Skeletal muscle satellite cell (primary cell): ENCODE results near the gene ONECUT3.
A peak's percentile ranks its signal among the peaks of the same experiment; 100 is the strongest.

Source experiments
- H3K27me3 ChIP-seq: 2 replicates; pipeline ENCODE4 v1.7.0; 2013; ENCODE audit warnings: low read length; ENCODE audit not compliant: control insufficient read depth, insufficient read depth
- H3K36me3 ChIP-seq: 2 replicates; pipeline ENCODE4 v1.7.0; 2013; ENCODE audit warnings: mild to moderate bottlenecking, control low read depth, low read length; ENCODE audit not compliant: insufficient read depth
- H3K4me1 ChIP-seq: 2 replicates; pipeline ENCODE4 v1.7.0; 2013; ENCODE audit warnings: low read length; ENCODE audit not compliant: control insufficient read depth, insufficient read depth
- H3K4me2 ChIP-seq: 2 replicates; pipeline ENCODE4 v1.7.0; 2013; ENCODE audit warnings: mild to moderate bottlenecking, low read length
- H3K4me3 ChIP-seq: 2 replicates; pipeline ENCODE4 v1.7.0; 2013; ENCODE audit warnings: low read length
- H3K9ac ChIP-seq: 2 replicates; pipeline ENCODE4 v1.7.0; 2013; ENCODE audit warnings: mild to moderate bottlenecking, low read depth, low read length, moderate library complexity
- H3K9me3 ChIP-seq: replicated peaks from 2 replicates; pipeline ENCODE4 v1.7.0; 2013; ENCODE audit warnings: mild to moderate bottlenecking, control low read depth, low read length

Gene ONECUT3

DNA sequence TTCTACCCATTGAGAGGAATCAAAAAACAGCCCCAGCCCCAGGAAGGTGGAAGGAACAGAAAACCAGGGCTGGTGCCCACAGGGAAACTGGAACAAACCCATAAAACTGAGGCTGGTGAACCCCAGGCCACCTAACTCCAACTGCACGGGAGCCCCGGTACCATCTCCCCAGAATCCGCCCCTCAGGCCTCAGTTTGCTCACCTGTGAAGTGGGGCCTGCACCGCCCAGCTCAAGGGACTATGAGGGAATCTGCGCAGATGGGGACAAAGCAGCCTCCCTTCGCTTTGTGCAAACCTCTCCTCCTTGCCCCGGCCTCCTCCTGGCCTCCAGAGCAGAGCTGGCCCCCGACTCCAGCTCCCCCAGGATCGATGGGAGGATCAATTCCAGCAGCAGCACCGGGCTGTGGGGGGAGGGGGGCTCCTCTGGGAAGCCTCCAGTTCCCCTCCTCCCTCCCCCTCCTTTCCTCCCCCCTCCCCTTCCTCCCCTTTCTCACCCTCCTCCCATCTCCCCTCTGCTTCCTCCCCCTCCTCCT, 9.1 kb upstream of the ONECUT3 start:
- Histone ChIP-seq H3K9ac (no peak overlapping the region), H3K4me1 (peaks cover 17% of the 10 kb centered on the region), H3K9me3 (peaks cover 4% of the 10 kb centered on the region), H3K27me3 (peaks cover 52% of the 10 kb centered on the region), H3K4me2 (no peak overlapping the region), H3K36me3 (no peaks in the 10 kb centered on the region), H3K4me3 (no peak overlapping the region)

DNA sequence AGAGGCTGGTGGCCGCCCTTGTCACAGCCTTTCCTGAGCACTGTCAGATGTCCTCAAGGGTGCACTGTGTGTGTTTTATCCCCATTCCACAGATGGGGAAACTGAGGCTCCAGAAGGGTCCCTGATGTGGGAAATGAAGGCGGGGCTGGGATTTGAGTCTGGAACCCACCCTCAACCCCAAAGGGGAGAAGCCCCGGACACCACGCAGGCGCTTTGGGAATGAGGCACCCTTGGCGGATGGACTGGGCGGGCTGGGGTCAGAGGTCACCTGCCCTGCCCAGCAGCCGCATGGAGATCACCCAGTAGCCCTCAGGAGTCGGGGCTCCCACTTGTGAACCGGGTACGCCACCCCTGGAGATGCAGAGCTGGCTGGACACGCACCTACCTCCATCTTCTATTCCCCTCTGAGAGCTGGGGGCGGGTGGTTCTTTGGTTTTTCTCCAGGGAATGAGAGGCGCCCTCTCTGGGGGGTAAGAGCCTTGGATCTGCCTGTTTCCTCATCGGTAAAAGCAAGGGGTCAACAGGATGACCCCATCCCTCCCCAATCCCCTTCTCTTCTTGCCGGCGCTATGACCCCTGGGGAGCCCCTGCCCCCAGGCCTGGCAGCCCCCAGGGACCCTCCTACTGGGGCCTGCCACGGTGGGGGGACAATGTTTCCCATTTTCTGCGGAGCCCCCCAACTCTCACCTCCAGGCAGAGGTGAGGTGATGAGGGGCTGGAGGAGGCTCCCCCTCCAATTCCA, 8.3 kb upstream of the ONECUT3 start:
- peaks cover 17% of the 10 kb centered on the region for H3K4me1 ChIP-seq
- no peak overlapping the region for H3K9ac ChIP-seq
- no peaks in the 10 kb centered on the region for H3K36me3 ChIP-seq
- no peak overlapping the region for H3K4me3 ChIP-seq
- H3K4me2 ChIP-seq, result peak overlapping the region; percentile 15
- peaks cover 56% of the 10 kb centered on the region for H3K27me3 ChIP-seq
- H3K9me3 ChIP-seq, result peaks cover 2% of the 10 kb centered on the region

DNA sequence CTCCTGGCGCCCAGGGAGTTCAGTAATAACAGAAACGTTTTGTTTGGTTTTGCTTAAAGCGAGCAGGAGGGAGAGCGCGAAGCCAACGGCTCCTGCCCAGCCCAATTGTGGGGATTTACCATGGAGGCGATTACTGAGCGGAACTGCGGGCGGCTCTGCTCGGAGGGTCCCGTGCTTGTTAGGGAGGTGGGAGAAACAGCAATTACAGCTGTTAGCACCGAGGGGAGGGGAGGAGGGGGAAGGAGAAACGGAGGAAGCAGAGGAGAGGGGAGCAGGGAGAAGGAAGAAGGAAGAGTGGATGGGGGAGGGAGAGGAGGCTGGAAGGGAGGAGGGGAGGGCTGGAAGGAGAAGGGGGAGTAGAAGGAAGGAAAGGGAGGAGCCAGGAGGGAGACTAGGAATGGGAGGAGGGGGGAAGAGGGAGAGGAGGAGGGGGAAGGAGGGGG, 7.7 kb upstream of the ONECUT3 start:
- peaks cover 56% of the 10 kb centered on the region for H3K27me3 ChIP-seq

DNA sequence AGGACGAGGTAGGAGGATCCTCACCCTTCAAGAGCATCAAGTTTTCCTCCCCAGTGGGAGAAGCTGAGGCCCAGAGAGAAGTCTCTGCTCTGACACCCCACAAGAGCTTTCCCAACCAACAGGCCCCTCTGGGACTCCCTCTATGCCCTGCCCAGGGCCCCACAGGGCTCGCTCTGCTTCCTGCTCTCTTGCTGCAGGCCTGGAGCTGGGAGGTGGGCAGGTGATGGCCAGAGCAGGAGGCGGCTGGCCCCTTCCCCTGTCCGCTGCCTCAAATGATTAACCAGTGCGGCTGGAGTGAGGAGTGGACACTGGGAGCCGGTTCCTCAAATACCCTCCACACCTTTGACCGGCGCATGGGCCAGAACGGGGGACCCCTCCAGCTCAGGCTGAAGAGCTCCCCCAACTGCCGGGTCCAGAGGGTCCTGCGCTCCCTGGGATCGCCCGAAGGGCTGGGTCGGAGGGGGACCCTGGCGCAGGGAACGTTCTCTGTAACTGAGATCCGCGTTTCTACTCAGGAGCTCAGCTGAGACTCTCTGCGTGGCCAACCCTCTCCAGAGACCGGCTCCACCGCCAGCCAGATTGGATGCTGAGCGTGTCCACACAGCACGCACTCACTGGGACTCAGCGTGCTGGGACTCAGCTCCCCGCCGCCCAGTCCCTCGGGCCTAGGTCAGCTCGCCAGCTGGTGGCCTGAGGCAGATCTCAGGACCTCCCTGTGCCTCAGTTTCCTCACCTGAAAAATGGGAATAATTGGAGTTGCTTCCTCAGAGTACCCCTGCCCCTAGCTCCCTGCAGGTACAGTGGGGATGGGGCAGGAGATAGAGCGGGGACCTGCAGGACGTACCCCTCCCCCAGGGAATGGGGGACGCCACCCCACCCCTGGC, 6.7 kb upstream of the ONECUT3 start:
- peaks cover 66% of the 10 kb centered on the region for H3K27me3 ChIP-seq
- no peaks in the 10 kb centered on the region for H3K9me3 ChIP-seq
- H3K4me1 ChIP-seq, result peaks cover 17% of the 10 kb centered on the region
- H3K36me3 ChIP-seq, result no peaks in the 10 kb centered on the region
- H3K9ac ChIP-seq, result no peak overlapping the region
- H3K4me2 ChIP-seq, result no peak overlapping the region
- no peak overlapping the region for H3K4me3 ChIP-seq

More for the DNA sequence above, 7.7 kb upstream of the ONECUT3 start:
- H3K4me3 ChIP-seq, result no peak overlapping the region
- H3K9ac ChIP-seq, result no peak overlapping the region
- peaks cover 17% of the 10 kb centered on the region for H3K4me1 ChIP-seq
- no peaks in the 10 kb centered on the region for H3K36me3 ChIP-seq
- H3K9me3 ChIP-seq, result no peaks in the 10 kb centered on the region
- peak overlapping the region; percentile 15 for H3K4me2 ChIP-seq

DNA sequence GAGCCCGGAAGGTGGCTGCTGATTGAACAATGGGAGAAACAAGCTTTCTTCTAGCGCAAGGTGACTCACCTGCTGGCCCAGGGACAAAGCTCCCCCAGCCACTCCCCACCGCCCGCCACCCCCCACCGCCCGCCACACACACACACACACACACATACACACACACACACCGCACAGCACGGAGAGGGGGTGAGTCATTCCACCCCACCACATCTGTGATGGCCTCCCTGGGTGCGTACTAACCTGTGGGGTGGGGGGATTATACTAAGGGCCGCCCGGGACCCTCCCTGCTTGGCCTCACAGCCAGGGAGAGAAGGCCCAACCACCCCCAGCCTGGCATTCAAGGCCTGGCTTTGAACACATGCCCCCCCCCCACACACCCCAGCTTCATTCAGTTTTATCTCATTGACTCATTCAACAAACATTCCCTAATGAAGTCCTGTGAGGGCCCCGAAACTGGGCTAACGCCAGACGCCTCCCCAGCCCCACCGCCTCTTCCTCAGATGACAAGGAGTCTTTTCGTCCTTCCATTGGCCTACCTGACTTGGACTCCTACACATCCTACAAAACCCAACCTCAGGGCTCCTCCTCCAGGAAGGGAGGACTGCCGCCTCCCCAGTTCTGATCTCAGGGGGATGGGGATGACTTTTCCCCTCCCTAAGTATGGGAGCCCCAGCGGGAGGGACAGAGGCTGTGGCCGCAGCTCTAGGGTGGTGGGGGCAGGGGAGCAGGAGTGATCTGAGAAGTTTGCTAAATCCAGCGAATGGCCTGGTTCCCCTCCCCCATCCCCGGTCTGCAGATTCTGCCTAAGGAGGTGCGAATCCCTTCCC, 5.8 kb upstream of the ONECUT3 start:
- no peaks in the 10 kb centered on the region for H3K36me3 ChIP-seq
- H3K9ac ChIP-seq, result no peak overlapping the region
- peaks cover 17% of the 10 kb centered on the region for H3K4me1 ChIP-seq
- H3K9me3 ChIP-seq, result no peaks in the 10 kb centered on the region
- H3K4me2 ChIP-seq, result peak overlapping the region; percentile 17
- H3K27me3 ChIP-seq, result peaks cover 72% of the 10 kb centered on the region
- no peak overlapping the region for H3K4me3 ChIP-seq

DNA sequence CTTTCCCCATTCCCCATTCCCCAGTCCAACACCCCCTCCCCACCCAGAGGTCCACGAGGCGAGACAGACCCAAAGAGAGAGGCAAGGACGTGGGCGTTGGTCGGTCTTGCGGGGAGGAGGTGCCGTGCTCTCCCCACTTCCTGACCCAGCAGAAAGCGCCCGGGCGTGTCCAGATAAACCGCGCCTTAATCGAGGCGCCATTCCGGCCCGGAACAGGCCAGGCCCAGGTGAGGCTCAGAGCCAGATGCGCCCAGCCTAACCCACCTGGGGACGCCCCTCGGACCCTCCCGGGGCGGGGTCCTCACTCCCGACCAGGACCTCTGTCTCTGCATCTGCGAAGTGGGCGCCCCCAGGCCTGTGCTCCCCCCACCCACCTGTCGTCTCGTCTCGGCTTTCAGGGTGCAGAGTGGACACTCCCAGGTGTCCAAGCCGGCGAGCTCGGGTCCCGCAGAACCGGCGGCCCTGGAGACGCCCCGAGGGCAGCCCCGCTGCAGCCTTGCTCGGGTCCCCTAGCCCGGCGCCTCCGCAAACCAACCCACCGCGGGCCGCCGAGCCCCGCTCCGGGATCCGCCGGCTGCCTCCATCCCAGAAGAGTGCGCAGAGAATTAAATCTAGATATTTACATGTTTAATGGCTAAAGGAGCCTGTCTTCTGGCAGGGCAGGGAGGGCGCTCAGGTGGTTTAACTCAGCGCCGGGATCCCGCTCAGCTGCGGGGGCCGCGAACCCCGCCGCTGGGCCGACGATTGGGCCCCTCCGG, 5.0 kb upstream of the ONECUT3 start:
- H3K4me3 ChIP-seq, result no peak overlapping the region
- H3K9me3 ChIP-seq, result no peaks in the 10 kb centered on the region
- H3K4me1 ChIP-seq, result peaks cover 17% of the 10 kb centered on the region
- H3K27me3 ChIP-seq, result peaks cover 73% of the 10 kb centered on the region
- peak overlapping the region; percentile 17 for H3K4me2 ChIP-seq
- H3K36me3 ChIP-seq, result no peaks in the 10 kb centered on the region
- H3K9ac ChIP-seq, result no peak overlapping the region

DNA sequence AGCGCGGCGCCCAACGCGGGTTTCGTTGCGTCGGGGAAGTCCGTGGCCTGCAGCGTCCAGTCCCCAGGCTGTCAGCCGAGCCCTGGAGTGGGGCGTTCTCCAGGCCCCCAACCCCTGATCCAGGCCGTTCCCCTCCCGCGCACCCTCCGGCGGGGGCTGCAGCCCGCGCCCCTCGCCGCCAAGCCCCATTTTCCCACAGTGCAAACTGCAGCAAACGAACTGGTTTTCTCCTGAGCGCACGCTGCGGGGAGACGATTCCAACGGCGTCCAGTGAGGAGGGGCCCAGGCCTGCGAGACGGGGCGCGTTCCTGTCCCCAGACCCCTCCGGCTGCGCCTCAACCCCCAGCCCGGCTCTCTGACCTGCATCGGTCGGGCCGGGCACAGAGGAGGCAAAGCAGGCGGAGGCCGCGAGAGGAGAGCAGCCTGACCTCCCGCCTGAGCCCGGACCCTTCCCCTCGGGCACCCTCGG, 4.4 kb upstream of the ONECUT3 start:
- H3K4me3 ChIP-seq, result no peak overlapping the region
- H3K4me1 ChIP-seq, result peaks cover 17% of the 10 kb centered on the region
- H3K9me3 ChIP-seq, result no peaks in the 10 kb centered on the region
- H3K36me3 ChIP-seq, result no peaks in the 10 kb centered on the region
- H3K4me2 ChIP-seq, result no peak overlapping the region
- no peak overlapping the region for H3K9ac ChIP-seq
- H3K27me3 ChIP-seq, result peaks cover 72% of the 10 kb centered on the region

DNA sequence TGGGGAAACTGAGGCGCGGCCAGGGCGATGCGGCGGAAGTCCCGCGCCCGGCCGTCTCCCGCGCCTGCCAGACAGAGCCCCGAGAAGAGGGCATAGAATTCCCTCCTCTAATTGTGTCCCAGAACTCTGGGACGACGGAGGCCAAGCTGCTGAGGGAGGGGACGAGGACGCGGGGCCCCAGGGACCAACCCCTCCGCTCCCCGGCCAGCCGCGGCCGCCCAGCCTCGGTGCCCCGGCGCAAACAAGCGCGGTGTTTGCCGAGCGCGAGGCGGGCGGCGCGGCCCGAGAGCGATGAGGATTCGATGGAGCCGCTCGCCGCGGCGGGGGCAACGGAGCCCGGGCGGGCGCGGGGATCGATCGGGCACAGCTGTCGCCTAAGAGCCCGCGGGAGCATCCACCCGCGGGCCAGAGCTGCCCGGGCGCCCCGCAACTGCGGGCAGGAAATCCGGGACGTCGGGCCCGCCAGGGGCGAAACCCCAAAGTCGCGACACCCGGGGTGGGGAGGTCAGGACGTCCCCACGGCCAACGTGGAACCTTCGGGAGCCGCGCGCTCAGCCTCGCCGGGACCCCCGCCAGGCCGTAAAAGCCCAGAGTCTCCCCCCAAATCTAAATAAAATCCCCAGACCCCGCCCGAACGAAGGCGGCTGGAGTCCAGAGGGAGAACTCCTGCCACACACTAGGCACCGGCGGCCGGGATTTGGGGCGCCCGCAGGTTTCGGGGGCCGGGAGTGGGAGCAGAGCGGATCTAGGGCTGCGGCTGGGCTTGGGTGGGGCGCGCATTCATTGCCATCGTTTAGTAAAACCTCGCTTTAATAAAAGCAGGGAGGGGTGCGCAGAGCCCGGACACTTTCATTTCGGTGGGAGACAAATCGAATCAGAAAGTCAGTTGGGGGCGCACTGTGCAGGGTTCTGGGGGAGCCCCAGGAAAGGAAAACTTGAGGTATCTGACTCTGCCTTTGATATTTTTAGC, 3.6 kb upstream of the ONECUT3 start:
- Histone ChIP-seq H3K36me3 (no peaks in the 10 kb centered on the region), H3K4me2 (peak overlapping the region; percentile 15), H3K4me3 (no peak overlapping the region), H3K9ac (no peak overlapping the region), H3K9me3 (no peaks in the 10 kb centered on the region), H3K27me3 (peaks cover 74% of the 10 kb centered on the region), H3K4me1 (peaks cover 17% of the 10 kb centered on the region)

DNA sequence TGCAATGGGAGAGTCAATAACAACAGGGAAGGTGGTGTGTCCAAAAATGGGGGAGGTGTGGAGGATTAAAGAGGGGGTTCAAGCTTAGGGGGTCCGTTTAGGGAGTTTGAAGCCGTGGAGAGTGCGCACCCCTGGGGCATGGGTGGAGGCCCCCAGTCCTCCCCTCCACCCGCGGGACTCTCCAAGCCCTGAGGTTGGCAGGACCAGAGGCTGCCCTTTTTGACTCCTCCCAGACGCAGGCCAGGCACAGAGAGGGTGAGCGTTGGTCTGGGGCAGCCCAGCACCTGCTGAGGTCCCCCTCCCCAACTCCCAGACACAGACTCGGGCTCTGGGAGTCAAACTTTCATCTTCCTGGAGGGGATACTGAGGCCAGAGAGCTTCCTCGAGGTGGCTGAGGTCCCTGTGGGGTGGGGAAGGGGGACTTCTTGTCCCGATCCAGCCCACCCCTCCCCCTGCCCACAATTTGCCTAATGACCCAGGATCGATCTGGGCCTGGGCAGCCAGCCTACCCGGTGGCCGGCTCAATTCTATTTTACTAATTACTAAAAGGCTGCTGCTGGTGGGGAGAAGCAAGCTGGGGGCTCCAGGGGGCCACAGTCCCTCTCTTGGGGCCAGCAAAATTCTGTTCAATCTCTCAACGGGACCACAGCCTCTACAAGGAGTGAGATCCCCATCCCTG, 2.8 kb upstream of the ONECUT3 start:
- Histone ChIP-seq H3K9ac (no peak overlapping the region), H3K4me2 (no peak overlapping the region), H3K9me3 (no peaks in the 10 kb centered on the region), H3K4me1 (peaks cover 17% of the 10 kb centered on the region), H3K36me3 (no peaks in the 10 kb centered on the region), H3K4me3 (no peak overlapping the region), H3K27me3 (peaks cover 74% of the 10 kb centered on the region)
